Measurements from ENCODE around the gene COL17A1.

COL17A1 gene

DNA sequence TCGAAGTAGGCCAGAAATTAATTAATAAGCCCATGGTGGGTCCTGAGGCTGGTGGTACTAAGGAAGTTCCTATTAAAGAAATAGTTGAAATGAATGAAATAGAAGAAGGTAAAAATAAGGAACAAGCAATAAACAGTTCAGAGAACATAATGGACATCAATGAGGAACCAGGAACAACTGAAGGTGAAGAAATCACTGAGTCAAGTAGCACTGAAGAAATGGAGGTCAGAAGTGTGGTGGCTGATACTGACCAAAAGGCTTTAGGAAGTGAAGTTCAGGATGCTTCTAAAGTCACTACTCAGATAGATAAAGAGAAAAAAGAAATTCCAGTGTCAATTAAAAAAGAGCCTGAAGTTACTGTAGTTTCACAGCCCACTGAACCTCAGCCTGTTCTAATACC is 82.8 kb downstream of the COL17A1 start:
- ATAC-seq (replicated peaks), result no peak
- Mint-ChIP-seq H3K36me3 (ENCODE audit: insufficient read depth) (peaks cover 80% of the 10 kb centered on the region), H3K4me3 (no peak overlapping the region)

DNA sequence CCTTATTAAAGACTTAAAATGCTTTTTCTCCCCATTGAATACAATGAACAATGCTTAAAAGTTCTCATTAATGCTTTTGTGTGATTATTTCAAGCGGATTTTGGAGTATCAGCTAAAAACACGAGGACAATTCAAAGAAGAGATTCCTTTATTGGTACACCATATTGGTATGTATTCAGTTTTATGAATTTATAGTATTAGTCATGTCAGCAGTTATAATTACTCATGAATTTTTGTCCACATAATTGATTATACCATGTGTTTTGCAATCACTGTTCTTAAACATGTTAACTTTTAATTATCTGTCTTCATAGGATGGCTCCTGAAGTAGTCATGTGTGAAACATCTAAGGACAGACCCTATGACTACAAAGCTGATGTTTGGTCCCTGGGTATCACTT is 86.9 kb downstream of the COL17A1 start:
- Mint-ChIP-seq H3K27me3 (no peaks in the 10 kb centered on the region), H3K36me3 (ENCODE audit: insufficient read depth) (peaks cover 68% of the 10 kb centered on the region), H3K27ac (no peak overlapping the region), H3K4me1 (ENCODE audit: low read depth in 2 of 2) (peaks cover 5 to 27% of the 10 kb centered on the region in 2 donors), H3K4me3 (no peak overlapping the region), H3K9me3 (no peaks in the 10 kb centered on the region)
- ATAC-seq (replicated peaks) (no peak), DNase-seq (no peak)

More for the DNA sequence above, 82.8 kb downstream of the COL17A1 start:
- Mint-ChIP-seq H3K27ac (peak overlapping the region in 1 of 2 donors; percentile 20), H3K27me3 (no peaks in the 10 kb centered on the region), H3K9me3 (no peaks in the 10 kb centered on the region), H3K4me1 (ENCODE audit: low read depth in 2 of 2) (peaks cover 2 to 20% of the 10 kb centered on the region in 2 donors)
- DNase-seq, result no peak

DNA sequence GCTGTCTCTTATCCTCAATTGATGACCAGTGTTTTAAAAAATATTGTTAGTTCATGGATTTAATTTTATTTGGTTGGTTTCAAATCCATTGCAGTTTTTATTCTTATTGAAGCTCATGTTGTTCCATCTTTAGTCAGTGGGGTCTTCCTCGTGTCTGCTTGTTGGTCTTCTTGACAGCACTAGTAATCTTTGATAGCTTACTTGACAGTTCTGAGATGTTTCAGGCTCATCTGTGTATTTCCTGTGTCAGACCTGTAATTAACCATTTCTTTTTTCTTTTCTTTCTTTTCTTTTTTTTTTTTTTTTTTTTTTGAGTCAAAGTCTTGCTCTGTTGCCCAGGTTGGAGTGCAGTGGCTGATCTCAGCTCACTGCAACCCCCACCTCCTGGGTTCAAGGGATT is 90.5 kb downstream of the COL17A1 start:
- no peak overlapping the region for H3K4me3 Mint-ChIP-seq
- peaks cover 7 to 28% of the 10 kb centered on the region in 2 donors for H3K4me1 Mint-ChIP-seq (ENCODE audit: low read depth in 2 of 2)
- DNase-seq, result no peak
- no peaks in the 10 kb centered on the region for H3K27me3 Mint-ChIP-seq
- H3K36me3 Mint-ChIP-seq (ENCODE audit: insufficient read depth), result peaks cover 68% of the 10 kb centered on the region
- H3K27ac Mint-ChIP-seq, result peak overlapping the region; percentile 74 to 89
- no peaks in the 10 kb centered on the region for H3K9me3 Mint-ChIP-seq
- peak; percentile 19 for ATAC-seq (replicated peaks)

DNA sequence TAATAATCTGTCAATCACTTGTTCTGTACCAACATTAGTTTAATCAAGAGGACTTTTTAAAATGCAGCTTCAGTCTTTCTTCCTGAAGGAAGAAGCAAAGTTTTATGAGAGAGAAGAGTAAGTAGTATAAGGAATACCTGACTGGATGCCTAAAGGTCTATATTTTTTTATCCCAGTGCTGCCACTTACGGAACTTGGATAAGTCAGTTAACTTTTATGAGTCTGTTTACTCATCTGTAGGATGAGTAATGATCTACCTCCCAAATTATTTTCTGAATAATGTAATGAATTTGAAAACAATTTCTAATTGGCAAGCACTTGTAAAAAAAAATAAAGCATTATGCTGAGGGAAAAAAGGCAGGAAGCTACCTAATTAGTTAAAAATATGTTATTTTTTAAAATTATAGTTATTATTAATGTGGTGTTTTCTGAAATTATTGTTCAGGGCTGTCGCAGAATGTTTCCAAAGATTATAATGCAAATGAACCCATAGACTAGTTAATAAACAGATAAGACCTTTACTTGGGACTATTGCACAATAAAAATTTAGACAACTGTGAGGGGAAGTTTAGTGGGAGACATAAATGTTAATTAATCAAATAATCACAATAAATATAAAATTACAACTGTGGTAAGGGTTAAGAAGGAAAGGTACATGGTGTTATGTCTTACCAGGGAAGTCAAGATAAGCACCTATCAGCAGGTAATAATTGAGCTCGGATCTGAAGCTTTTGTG is 94.1 kb downstream of the COL17A1 start:
- DNase-seq (no peak), ATAC-seq (replicated peaks) (no peak)
- Mint-ChIP-seq H3K27me3 (no peaks in the 10 kb centered on the region), H3K36me3 (ENCODE audit: insufficient read depth) (peaks cover 37% of the 10 kb centered on the region), H3K4me1 (ENCODE audit: low read depth in 2 of 2) (peaks cover 22 to 46% of the 10 kb centered on the region in 2 donors), H3K9me3 (no peaks in the 10 kb centered on the region), H3K4me3 (no peak overlapping the region), H3K27ac (no peak overlapping the region)

DNA sequence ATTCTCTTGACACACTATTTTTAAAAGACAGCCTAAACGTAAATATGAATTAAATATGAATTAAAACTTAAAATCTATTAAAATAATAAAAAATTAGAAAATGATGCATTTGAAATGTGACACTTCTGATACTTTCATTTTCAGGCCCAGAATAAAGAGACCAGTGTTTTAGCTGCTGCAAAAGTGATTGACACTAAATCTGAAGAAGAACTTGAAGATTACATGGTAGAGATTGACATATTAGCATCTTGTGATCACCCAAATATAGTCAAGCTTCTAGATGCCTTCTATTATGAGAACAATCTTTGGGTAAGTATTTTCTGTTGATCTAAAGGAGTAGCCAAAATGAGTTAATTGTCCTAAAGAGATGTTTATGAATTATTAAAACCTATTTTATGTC is 95.1 kb downstream of the COL17A1 start:
- peak overlapping the region in 1 of 2 donors; percentile 13 for H3K27ac Mint-ChIP-seq
- peaks cover 22 to 49% of the 10 kb centered on the region in 2 donors for H3K4me1 Mint-ChIP-seq (ENCODE audit: low read depth in 2 of 2)
- no peaks in the 10 kb centered on the region for H3K9me3 Mint-ChIP-seq
- H3K27me3 Mint-ChIP-seq, result no peaks in the 10 kb centered on the region
- no peak overlapping the region for H3K4me3 Mint-ChIP-seq
- ATAC-seq (replicated peaks) (no peak), DNase-seq (no peak)
- H3K36me3 Mint-ChIP-seq (ENCODE audit: insufficient read depth), result peaks cover 33% of the 10 kb centered on the region

DNA sequence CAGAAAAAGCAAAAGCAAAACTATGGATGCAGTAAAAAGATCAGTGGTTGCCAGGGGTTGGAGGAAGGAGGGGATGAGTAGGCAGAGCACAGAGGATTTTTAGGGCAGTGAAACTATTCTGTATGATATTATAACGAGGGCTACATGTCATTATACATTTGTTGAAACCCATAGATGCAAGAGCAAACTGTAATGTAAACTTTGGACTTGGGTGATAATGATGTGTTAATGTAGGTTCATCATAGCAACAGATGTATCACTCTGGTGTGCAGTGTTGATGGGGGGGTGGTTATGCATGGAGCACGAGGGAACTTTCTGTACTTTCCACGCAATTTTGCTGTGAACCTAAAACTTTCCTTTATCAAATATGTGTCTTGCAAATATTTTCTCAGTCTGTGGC is 95.6 kb downstream of the COL17A1 start:
- peaks cover 23 to 49% of the 10 kb centered on the region in 2 donors for H3K4me1 Mint-ChIP-seq (ENCODE audit: low read depth in 2 of 2)

DNA sequence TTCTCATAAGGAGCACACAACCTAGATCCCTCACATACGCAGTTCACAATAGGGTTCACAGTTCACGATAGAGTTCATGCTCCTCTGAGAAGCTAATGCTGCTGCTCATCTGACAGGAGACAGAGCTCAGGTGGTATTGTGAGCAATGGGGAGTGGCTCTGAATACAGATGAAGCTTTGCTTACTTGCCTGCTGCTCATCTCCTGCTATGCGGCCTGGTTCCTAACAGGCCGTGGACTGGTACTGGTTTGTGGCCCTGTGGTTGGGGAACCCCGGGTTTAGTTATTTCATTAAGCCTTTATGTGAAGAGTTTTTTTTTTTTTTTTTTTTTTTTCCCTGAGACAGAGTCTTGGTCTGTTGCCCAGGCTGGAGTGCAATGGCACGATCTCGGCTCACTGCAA is 99.3 kb downstream of the COL17A1 start:
- Mint-ChIP-seq H3K4me1 (ENCODE audit: low read depth in 2 of 2) (peaks cover 41 to 68% of the 10 kb centered on the region in 2 donors), H3K36me3 (ENCODE audit: insufficient read depth) (peaks cover 5% of the 10 kb centered on the region), H3K4me3 (peak overlapping the region; percentile 31 to 40), H3K9me3 (no peaks in the 10 kb centered on the region), H3K27me3 (no peaks in the 10 kb centered on the region), H3K27ac (peak overlapping the region; percentile 80 to 94)
- DNase-seq (peak in 2 of 3 experiments; percentile 7 to 14), ATAC-seq (replicated peaks) (peak; percentile 67)

More for the DNA sequence above, 95.6 kb downstream of the COL17A1 start:
- no peaks in the 10 kb centered on the region for H3K27me3 Mint-ChIP-seq
- peak; percentile 38 for ATAC-seq (replicated peaks)
- DNase-seq, result no peak
- peak overlapping the region; percentile 40 to 55 for H3K4me3 Mint-ChIP-seq
- peak overlapping the region; percentile 13 to 62 for H3K27ac Mint-ChIP-seq
- no peaks in the 10 kb centered on the region for H3K9me3 Mint-ChIP-seq
- peaks cover 33% of the 10 kb centered on the region for H3K36me3 Mint-ChIP-seq (ENCODE audit: insufficient read depth)

DNA sequence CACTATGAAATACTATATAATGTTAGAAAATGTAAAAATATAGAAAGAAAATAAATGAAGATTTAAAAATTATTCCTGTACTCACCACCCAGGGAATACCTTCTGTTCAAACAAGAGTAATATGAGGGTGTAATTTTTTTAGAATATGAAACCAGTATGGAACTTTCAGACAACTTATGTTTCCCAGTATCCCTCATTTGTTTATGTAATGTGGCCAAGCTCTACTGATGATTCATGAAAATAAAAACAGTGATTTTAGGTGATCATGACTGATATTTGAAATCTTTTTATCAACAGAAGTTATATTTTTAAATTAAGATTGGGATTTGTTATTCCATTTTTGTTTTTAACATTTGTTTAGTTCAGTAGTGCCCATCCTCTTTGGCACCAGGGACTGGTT is 100.0 kb downstream of the COL17A1 start:
- no peak for DNase-seq
- H3K27me3 Mint-ChIP-seq, result no peaks in the 10 kb centered on the region
- H3K27ac Mint-ChIP-seq, result peak overlapping the region in 1 of 2 donors; percentile 80
- H3K36me3 Mint-ChIP-seq (ENCODE audit: insufficient read depth), result peaks cover 3% of the 10 kb centered on the region
- no peak overlapping the region for H3K4me3 Mint-ChIP-seq
- peaks cover 46 to 73% of the 10 kb centered on the region in 2 donors for H3K4me1 Mint-ChIP-seq (ENCODE audit: low read depth in 2 of 2)
- ATAC-seq (replicated peaks), result no peak
- H3K9me3 Mint-ChIP-seq, result no peaks in the 10 kb centered on the region

DNA sequence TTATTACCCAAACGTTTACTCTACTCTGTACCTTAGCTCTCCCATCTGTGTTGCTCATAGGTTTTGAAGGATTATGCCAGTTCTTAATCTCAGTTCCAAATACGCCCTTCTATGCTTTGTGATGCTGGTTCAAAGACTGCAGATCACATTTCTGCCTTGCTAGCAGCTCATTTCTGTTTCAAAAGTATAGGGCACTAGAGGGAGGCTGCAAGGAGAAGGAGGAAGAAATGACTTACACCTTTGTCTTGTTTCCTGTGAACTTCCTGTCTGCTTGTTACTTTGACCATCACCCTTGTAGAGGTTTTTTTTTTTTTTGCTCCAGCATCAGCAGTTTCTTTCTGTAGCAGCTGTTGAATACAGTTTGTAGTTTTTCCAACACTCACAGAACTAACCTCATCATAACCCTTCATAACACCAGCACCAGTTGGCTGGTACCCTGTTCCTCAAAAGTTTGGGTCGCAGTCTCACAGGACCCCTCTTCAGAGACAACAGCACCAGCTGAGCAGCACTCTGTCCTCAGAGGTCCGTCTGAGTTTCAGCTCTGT is 102.2 kb downstream of the COL17A1 start:
- Mint-ChIP-seq H3K9me3 (no peaks in the 10 kb centered on the region), H3K27me3 (no peaks in the 10 kb centered on the region), H3K4me1 (ENCODE audit: low read depth in 2 of 2) (peaks cover 46 to 70% of the 10 kb centered on the region in 2 donors), H3K36me3 (ENCODE audit: insufficient read depth) (peaks cover 9% of the 10 kb centered on the region), H3K27ac (peak overlapping the region; percentile 49 to 80), H3K4me3 (peak overlapping the region; percentile 57 to 73)
- DNase-seq (peak in 2 of 3 experiments; percentile 4 to 14), ATAC-seq (replicated peaks) (peak; percentile 89)

DNA sequence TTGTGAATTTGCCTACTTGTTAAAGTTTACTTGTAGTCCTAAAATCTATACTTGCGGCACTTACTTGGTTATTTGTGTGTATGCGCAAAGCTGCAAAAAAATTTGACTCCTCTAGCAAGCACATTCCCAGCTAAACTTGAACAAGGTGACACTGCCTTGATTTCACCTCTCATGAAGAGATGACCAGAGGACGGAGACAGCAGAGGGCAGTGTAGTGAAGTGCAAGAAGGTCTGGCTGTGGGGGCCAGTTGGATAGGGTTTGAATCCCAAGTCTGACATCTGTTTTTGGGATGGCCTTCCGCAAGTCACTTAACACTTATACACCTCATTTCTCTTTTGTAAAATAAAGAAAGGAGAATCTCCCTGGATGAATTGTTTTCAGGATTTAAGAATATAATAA is 103.0 kb downstream of the COL17A1 start:
- Mint-ChIP-seq H3K27ac (peak overlapping the region; percentile 49 to 80), H3K36me3 (ENCODE audit: insufficient read depth) (peaks cover 9% of the 10 kb centered on the region), H3K4me3 (peak overlapping the region; percentile 57 to 73), H3K9me3 (no peaks in the 10 kb centered on the region), H3K27me3 (no peaks in the 10 kb centered on the region), H3K4me1 (ENCODE audit: low read depth in 2 of 2) (peaks cover 40 to 67% of the 10 kb centered on the region in 2 donors)
- DNase-seq (no peak), ATAC-seq (replicated peaks) (no peak)

Data from effector memory CD8-positive, alpha-beta T cell (primary cell).